Right kidney (tissue), 9 donors: ENCODE results near the gene CNTRL.
"Not testable (repeated sequence)": the region's sequence is repeated elsewhere in the genome, so short reads cannot be mapped to it uniquely, and the experiment has no call there.

ENCODE experiments used
- DNase-seq: peaks from one replicate; pipeline ENCODE4 v3.0.0-alpha.2; 2016
- long read RNA-seq, 8 donors: transcript quantifications; one replicate each; lab custom pipeline, GENCODE V29; 2026

Gene CNTRL, protein sequence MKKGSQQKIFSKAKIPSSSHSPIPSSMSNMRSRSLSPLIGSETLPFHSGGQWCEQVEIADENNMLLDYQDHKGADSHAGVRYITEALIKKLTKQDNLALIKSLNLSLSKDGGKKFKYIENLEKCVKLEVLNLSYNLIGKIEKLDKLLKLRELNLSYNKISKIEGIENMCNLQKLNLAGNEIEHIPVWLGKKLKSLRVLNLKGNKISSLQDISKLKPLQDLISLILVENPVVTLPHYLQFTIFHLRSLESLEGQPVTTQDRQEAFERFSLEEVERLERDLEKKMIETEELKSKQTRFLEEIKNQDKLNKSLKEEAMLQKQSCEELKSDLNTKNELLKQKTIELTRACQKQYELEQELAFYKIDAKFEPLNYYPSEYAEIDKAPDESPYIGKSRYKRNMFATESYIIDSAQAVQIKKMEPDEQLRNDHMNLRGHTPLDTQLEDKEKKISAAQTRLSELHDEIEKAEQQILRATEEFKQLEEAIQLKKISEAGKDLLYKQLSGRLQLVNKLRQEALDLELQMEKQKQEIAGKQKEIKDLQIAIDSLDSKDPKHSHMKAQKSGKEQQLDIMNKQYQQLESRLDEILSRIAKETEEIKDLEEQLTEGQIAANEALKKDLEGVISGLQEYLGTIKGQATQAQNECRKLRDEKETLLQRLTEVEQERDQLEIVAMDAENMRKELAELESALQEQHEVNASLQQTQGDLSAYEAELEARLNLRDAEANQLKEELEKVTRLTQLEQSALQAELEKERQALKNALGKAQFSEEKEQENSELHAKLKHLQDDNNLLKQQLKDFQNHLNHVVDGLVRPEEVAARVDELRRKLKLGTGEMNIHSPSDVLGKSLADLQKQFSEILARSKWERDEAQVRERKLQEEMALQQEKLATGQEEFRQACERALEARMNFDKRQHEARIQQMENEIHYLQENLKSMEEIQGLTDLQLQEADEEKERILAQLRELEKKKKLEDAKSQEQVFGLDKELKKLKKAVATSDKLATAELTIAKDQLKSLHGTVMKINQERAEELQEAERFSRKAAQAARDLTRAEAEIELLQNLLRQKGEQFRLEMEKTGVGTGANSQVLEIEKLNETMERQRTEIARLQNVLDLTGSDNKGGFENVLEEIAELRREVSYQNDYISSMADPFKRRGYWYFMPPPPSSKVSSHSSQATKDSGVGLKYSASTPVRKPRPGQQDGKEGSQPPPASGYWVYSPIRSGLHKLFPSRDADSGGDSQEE (N-terminal part only)
- long read RNA-seq, donor 1, partial matches to known transcripts: 7 of 51 reads
- long read RNA-seq, donor 1, other reads (novel, unspliced or antisense): 44 of 51 reads
- long read RNA-seq, donor 2: 0 reads
- long read RNA-seq, donor 3: 0 reads
- long read RNA-seq, donor 4: 0 reads
- long read RNA-seq, donor 5: 0 reads
- long read RNA-seq, donor 6: 0 reads
- long read RNA-seq, donor 7, partial matches to known transcripts: 116 of 116 reads
- long read RNA-seq, donor 7, other reads (novel, unspliced or antisense): 0 of 116 reads
- long read RNA-seq, donor 8: 0 reads

DNA sequence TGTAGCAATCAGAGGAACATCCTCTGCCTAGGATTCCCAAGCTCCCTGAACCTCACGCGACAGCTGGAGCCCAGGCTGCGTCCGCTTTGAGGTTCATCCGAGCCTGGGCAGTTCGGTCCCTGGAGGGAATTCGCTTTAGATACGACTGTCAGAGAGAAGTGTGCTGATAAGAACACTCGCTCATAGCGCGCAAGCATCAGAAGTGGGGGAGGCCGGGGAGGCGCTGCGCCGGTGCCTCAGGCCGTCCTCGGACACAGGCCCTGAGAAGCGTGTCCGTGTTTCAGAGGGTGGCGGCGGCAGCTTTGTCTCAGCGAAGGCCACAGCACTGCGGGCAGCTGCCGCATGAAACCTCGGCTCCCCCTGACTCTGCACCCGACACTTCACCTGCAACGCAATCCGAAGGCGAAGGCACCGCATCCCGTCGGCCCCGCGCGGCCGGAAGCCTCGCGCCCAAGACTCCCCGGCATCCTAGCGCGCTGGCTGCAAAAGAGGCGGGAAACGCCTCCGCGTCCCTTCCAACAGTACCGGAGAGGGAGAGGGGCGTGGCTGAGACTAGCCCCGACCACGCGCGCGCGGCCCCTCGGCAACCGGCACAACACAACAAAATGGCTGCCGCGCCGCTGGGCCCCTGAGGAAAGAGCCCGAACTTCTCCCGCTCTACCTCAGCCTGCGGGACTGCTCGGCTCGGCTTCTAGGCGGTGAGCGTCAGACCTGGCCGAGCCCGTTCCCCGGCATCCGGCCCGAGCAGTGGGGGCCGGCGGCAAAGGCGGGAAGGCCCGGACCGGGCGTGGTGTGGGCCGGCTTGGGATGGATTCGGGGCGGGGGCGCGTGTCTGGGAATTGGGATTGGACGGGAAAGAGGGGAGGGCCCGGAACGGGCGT, at the start of gene CNTRL:
TSS of gene CNTRL (plus strand) at position 586 of the 881 bp plus-strand sequence. CDS start 13,372 bp downstream, outside the sequence.
- peak; percentile 99 for DNase-seq

DNA sequence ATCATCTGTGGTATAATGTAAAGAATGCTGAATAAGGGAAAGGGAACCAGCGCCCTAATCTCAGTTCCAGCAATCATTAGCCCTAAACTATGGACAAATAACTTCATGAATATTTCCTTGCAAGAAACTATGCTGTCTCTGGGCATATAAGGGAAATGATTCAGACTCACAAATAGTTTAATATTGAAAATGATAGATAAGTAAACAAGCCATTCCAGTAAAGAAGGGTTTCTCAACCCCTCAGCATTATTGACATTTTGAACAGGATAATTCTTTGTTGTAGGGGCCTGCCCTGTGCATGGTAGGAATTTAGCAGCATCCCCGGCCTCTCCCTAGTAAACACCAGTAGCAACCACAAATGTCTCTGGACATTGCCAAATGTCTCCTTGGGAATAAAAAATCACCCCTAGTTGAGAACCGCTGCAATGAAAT, 48.5 kb upstream of the CNTRL start:
- DNase-seq: no peak

DNA sequence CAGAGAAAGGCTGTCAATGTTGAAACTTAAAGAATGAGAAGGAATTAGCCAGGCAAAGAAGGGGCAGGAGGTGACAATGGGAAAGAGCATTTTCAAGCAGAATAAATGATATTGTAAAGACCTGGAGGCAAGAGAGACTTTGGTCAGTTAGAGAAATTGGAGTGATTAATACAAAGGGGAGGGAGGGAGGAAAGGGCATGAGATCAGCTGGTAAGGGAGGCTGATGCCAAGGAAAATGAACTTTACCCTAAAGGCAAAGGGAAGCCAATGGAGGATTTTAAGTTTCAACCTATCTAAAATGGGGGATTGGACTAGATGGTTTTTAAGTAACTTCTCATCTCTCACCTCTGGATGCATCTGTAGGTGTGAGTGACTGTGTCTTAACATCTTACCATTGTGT, 48.0 kb upstream of the CNTRL start:
- DNase-seq: no peak

DNA sequence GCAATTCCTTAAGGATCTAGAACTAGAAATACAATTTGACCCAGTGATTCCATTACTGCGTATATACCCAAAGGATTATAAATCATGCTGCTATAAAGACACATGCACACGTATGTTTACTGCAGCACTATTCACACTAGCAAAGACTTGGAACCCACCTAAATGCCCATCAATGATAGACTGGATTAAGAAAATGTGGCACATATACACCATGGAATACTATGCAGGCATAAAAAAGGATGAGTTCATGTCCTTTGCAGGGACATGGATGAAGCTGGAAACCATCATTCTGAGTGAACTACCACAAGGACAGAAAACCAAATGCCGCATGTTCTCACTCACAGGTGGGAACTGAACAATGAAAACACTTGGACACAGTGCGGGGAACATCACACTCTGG, 46.5 kb upstream of the CNTRL start:
- not testable (repeated sequence) for DNase-seq

DNA sequence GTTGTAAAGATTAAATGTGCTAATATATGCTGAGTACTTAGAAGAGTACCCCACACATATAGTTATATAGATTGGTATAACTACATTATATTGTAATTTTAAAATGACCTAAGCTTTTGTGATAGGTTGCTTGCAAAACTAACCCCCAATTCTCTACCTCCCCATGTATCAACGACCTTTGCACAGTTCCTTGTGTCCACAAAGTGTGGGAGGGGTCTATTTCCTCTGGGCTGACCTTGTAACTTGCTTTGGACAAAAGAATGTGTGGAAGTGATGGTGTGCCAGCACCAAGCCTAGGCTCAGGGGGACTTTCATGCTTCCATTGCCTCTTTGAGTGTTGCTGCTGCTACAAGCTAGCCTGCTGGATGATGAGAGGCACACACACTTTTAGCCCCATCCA, 45.3 kb upstream of the CNTRL start:
- no peak for DNase-seq

DNA sequence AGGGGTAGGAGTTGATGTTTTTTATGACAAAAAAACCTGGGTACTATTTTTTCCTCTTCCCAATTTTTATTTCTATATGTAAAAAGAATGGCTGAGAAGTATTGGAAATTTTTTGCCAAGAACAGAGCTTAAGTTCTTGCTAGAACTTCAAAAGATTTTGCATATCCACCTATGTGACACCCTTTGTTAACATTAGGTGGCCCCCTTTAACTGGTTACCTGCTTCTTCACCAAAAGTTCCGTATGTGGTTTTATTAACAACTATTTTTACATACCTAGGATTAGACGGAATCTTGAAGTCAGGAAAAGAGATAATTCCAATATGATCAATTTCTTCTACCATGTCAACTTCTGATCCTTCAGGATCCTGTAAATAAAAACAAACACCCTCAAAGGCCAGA, 40.2 kb upstream of the CNTRL start:
- DNase-seq: no peak

DNA sequence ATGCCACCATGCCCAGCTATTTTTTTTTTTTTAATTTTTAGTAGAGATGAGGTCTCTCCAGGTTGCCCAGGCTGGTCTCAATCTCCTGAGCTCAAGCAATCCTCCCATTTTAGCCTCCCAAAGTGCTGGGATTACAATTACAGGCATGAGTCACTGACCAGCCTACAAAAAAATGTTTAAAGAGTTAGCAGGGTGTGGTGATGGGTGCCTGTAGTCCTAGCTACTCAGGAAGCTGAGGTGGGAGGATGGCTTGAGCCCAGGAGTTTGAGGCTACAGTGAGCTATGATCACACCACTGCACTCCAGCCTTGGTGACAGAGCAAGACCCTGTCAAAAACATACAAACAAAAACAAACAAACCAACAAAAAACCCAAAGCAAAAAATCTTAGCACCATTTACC, 39.0 kb upstream of the CNTRL start:
- not testable (repeated sequence) for DNase-seq

DNA sequence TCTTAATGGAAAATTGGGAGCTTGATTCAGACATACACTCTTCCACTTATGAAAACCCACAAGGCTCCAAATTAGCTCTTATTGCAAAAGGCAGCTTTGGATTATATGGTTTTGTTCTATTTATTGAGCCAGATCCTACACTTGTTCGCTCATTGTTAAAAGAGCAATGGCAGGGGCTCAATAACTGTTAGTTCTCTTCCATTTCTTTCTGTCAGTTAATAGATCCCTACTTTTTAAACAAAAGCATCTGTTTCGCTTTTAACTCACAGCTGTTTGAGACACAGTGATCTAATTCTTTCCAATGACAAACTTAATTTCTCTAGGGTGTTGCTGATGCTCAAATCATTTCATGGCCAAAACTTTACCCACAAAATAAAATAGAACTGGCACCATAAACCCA, 36.4 kb upstream of the CNTRL start:
- DNase-seq: no peak

DNA sequence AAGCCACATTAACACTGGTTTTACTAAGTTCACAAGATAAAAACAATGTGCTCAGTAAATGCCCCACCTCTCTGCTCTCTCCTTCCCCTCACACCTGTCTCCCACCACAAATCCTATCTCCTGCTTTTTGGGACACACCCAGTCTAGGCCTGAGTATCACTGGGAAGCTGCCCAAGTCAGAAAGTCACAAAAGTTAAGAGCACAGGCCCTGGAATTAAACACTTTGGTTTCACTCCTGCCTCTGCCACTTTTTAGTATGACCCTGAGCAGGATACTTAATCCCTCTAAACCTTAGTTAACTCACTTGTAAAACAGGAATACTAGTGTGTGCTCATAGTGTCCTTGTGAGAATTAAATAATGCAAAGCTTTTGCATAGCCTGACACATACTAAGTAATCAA, 36.0 kb upstream of the CNTRL start:
- DNase-seq: no peak

DNA sequence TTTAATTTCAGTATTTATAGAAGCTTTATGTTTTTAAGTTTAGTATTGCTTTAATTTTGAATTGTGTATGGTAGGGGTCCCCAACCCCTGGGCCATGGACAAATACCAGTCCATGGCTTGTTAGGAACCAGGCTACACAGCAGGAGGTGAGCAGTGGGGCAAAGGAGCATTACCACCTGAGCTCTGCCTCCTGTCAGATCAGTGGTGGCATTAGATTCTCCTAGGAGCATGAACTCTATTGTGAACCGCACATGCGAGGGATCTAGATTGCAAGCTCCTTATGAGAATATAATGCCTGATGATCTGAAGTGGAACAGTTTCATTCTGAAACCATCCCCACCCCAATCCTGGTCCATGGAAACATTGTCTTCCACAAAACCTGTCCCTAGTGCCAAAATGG, 26.6 kb upstream of the CNTRL start:
- DNase-seq: no peak

DNA sequence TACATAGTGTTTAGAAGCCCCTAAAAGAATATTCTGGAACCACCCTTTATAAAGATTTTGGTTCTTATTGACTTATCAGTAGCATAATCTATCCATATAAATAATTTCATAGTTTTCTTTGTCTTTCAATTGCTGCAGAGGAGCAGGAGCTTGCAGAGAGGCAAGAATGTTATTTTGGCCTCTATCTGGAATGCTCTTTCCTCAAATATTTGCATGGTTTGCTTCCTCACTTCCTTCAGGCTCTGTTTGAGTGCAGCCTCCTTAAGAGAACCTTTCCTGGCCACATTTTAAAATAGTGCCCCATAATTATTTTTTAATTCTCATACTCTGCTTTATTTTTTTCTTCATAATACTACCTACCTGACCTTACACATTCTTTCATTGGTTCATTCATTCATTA, 26.1 kb upstream of the CNTRL start:
- DNase-seq: no peak

DNA sequence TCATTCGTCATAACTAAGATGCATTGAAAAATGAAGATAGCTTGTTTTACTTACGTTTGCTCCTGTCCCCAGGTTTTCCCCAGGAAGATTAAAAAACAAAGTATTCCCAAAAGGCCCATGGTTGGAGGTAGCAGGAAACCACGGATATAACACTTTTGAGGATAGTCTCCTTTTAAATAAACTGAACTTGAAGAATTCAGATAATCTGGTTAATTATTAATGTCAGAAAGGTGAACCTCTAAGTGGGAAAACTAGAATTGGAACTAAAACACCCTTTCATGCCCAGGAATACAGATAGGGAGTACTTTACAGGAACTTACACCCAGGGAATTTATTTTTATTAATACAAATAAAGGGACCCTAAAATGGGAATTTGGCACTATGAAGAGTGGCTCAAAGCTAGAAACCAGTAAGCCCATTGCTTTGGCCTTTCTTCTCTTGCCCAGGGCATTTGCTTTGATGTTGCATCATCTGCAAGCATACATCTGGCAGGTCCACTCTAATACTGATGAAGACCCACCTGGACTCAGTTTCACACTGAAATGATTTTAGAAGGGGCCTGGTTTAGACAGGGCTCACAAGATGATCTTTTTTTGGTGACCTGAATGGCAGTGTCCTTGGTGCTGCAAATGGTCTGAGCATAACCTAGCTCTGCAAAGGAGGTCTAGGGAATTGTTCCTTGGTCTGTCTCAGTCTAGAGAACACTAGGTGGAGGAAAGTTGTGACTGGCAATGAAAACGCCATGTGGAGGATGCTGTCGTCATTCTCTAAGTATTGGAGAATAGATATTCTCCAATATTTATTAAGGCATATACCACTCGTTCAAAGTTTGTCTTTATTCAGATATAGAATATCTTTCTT, 24.4 kb upstream of the CNTRL start, which contains the start of gene C5:
TSS of gene C5 (minus strand) at position 148 of the 861 bp plus-strand sequence. CDS start at position 119, 29 bp downstream.
- DNase-seq: no peak

DNA sequence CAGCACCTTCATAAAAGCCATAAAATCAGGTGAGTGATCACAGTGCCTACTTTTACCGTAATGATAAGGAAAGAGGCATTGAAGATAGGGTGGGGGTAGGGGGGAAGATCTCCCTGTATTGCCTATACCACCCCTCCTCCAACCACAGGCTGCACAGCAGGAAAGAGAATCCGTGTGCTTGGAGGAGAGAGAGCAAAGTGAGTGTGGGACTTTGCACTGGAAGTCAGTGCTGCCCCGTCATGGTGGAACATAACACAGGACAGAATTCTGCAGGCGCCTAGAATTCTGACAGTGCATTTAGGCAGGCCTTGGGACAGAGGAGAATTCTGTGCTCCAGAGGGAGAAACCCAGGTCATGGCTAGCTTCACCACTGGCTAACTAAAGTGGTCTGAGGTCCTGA, 21.2 kb upstream of the CNTRL start:
- no peak for DNase-seq

DNA sequence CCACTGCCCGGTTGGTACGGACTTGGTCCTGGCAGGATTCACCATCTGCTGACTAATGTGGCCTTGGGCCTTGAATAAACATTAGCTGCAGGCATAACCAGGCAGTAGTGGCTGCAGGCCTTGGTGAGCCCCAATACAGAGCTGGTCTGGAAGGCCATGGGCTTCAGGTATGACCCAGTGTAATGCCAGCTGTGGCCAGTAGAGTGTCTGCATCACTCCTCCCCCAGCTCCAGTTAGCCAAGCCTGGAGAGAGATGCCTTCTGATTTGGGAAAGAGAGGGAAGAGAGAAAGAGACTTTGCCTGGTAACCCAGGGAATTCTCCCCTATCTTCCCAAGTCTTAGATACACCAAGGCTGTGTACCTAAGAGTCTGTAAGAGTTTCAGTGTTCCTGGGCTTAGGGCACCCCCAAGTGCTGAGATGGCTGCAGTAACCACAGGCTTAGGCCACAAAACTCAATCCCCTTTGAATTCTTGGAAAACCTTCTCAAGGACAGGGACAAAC, 19.1 kb upstream of the CNTRL start:
- DNase-seq: no peak

DNA sequence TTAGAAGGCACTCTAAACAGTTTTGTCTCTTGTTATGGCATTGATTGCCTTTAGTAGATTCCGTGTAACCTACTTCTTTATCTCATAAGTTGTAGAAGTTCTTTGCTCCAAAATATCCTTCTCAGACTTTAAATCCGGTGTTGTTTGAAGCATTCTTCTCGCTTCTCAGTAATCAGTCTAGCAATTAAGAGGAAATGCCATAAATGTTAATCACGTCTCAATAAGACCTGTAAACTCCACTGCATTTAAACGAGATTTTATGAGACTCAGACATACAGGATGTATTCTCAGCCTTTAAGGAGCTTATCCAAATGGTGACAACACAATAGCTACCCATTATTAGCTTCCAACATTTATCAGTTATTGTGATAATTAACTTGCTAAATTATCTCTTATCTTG, 16.9 kb upstream of the CNTRL start:
- DNase-seq: no peak

DNA sequence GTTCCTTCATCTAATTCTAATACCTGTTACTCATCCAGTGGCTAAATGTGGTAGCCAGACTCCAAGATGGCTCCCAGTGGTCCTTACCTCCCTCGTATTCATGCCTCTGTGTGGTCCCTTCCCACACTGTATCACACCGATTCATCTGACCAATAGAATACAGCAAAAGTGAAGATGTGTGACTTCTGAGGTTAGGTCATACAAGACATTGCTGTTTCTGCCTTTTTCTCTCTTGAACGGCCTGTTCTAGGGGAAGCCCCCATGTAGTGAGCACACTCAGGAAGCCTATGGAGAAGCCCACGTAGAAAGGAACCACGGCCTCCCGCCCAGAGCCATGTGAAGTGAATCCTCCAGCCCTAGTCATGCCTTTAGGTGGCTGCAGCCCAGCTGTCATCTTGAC, 15.2 kb upstream of the CNTRL start:
- DNase-seq: no peak

DNA sequence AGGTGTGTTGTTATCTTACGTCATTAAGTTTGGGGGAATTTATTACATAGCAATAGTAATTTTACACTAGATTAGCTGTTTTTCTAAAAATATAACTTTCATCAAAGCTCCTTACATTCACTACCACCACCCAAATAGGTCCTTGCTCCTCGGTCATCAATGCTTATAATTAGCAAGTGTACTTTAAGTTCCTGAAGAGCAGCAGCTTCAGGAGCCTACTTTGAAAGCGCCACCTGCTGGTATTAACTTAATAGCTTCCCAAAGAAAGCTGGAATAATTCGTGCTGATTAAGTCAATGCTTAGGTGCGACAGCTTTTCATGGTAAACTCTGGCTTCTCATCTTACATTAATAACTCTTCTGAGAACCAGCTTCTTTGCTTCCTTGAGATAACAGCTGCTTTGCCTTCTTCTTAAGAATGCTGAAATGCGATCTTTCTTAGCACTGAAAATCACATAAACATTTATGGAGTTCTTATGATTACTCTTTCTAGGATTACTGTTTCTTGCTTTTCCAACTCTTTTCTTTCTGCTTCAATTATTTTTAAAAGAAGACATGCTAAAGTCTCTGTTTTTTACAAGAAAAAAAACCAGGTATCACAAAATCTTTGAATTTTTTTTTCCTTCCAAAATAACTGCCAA, 14.6 kb upstream of the CNTRL start:
- no peak for DNase-seq

DNA sequence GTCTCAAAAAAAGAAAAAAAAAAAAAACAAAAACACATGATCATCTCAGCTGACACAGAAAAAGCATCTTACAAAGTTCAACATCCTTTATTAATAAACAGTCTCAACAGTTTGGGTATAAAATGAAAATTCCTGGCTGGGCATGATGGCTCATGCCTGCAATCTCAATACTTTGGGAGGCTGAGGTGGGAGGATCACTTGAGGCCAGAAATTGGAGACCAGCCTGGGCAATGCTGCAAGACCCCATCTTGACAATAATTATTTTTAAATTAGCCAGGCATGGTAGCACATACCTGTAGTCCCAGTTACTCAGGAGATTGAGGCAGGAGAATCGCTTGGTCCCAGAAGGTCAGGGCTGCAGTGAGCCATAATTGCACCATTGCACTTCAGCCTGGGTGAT, 7.9 kb upstream of the CNTRL start:
- DNase-seq: no peak

DNA sequence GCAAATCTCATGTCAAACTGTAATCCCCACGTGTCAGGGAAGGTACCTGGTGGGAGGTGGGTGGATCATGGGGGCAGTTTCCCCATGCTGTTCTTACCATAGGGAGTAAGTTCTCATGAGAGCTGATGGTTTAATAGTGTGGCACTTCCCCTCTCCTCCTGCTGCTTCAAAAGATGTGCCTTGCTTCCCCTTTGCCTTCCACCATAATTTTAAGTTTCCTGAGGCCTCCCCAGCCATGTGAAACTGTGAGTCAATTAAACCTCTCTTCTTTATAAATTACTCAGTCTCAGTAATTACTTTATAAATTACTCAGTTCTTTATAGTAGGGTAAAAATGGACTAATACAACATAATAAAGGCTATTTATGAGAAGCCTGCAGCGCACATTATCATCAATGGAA, 7.1 kb upstream of the CNTRL start:
- DNase-seq: no peak
